Hematopoietic multipotent progenitor cell treated with erythropoietin and hydrocortisone succinate and interleukin-3 and kit ligand, for 17 days (in vitro differentiated cells): ENCODE results near the gene RBL2.
"Not testable (repeated sequence)": the region's sequence is repeated elsewhere in the genome, so short reads cannot be mapped to it uniquely, and the experiment has no call there.

Source experiments
- DNase-seq: peaks from one replicate; pipeline ENCODE4 v3.0.0-alpha.2; 2015; ENCODE audit warnings: low spot score

RBL2 gene, protein sequence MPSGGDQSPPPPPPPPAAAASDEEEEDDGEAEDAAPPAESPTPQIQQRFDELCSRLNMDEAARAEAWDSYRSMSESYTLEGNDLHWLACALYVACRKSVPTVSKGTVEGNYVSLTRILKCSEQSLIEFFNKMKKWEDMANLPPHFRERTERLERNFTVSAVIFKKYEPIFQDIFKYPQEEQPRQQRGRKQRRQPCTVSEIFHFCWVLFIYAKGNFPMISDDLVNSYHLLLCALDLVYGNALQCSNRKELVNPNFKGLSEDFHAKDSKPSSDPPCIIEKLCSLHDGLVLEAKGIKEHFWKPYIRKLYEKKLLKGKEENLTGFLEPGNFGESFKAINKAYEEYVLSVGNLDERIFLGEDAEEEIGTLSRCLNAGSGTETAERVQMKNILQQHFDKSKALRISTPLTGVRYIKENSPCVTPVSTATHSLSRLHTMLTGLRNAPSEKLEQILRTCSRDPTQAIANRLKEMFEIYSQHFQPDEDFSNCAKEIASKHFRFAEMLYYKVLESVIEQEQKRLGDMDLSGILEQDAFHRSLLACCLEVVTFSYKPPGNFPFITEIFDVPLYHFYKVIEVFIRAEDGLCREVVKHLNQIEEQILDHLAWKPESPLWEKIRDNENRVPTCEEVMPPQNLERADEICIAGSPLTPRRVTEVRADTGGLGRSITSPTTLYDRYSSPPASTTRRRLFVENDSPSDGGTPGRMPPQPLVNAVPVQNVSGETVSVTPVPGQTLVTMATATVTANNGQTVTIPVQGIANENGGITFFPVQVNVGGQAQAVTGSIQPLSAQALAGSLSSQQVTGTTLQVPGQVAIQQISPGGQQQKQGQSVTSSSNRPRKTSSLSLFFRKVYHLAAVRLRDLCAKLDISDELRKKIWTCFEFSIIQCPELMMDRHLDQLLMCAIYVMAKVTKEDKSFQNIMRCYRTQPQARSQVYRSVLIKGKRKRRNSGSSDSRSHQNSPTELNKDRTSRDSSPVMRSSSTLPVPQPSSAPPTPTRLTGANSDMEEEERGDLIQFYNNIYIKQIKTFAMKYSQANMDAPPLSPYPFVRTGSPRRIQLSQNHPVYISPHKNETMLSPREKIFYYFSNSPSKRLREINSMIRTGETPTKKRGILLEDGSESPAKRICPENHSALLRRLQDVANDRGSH

DNA sequence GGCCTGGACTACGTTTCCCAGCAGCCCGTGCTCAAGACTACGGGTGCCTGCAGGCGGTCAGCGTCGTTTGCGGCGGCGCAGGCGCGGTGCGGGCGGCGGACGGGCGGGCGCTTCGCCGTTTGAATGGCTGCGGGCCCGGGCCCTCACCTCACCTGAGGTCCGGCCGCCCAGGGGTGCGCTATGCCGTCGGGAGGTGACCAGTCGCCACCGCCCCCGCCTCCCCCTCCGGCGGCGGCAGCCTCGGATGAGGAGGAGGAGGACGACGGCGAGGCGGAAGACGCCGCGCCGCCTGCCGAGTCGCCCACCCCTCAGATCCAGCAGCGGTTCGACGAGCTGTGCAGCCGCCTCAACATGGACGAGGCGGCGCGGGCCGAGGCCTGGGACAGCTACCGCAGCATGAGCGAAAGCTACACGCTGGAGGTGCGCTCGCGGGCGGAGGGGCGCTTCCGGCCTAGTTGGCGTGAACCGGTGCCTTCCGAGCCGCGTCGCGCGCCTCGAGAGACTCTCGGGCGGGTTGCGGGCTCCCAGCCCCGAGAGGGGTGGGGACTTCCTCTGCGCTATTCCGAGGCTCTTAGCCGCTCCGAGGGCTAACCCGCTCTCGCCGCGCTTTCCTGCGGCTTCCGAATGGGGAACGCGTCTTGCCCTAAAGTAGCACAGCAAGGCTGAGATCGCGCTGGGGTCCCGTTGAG lies at the start of gene RBL2:
RBL2 (plus strand) TSS at position 95 of the 689 bp plus-strand sequence; CDS start at position 181, 86 bp downstream.
- peak; percentile 86 for DNase-seq

DNA sequence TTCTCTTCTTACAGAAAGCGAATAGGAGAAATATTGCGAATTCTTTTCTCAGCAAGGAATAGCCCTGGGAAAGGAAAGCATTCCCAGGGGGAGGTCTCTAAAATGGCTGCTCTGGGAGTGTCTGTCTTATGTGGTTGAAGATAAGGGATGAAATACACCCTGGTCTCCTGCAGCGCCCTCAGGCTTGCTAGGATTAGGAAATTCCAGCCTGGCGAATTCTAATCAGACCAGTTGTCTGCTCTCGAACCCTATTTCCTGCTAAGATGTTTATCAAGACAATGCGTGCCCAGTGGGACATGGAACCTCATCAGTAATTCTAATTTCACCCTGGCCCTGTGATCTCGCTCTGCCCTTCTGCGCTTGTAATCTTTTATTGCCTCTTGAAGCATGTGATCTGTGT lies 49.7 kb upstream of the RBL2 start:
- not testable (repeated sequence) for DNase-seq

DNA sequence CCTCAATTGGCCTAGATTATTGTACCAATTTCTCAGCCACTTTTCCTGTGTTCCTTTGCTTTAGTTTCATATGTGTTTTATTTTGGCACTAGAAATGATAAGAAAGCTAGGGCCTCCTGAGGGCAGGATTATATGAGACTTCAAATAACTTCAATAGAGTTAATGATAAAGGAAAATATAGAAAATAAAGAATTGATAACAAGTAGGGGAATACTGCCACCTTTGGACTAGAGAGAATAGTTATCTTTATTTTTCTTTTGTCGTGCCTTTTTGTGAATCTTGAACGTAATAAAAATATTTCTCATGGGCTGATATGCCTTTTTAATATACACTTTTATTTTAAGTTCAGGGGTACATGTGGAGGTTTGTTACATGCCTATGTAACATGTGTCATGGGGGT lies 29.3 kb upstream of the RBL2 start:
- no peak for DNase-seq

DNA sequence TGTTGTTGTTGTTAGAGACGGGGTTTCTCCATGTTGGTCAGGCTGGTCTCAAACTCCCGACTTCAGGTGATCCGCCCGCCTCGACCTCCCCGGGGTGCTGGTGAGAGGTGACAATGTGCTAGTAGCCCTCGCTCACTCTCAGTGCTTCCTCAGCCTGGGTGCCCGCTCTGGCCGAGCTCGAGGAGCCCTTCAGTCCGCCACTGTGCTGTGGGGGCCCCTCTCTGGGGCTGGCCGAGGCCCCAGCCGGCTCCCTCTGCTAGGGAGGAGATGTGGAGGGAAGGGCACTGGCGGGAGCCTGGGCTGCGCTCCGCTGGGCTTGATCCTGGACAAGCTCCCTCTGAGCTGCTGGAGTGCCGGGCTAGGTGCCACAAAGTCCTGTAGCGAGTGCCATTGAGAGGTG lies 21.7 kb upstream of the RBL2 start:
- no peak for DNase-seq

DNA sequence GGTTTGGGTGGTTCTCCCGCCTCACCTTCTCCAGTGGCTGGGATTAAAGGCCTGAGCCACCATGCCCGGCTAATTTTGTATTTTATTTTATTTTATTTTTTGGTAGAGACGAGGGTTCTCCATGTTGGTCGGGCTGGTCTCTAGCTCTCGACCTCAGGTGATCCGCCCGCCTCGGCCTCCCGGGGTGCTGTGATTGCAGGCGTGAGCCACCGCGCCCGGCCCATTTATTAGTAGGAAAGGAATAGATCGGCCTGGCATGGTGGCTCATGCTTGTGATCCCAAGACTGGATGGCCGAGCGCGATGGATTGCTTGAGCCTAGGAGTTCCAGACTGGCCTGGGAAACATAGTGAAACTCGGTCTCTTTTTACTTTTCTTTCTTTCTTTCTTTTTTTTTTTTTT lies 20.4 kb upstream of the RBL2 start:
- no peak for DNase-seq

DNA sequence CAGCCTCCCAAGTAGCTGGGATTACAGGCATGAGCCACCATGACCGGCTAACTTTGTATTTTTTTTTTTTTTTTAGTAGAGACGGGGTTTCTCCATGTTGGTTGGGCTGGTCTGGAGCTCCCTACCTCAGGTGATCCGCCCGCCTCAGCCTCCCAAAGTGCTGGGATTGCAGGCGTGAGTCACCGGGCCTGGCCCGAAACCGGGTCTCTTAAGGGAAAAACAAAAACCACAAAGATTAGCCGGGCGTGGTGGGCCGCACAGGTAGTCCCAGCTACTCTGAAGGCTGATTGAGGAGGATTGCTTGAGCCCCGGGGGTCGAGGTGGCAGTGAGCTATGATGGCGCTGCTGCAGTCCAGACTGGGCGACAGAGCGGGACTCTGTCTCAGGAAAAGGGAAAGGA lies 19.9 kb upstream of the RBL2 start:
- DNase-seq = no peak

DNA sequence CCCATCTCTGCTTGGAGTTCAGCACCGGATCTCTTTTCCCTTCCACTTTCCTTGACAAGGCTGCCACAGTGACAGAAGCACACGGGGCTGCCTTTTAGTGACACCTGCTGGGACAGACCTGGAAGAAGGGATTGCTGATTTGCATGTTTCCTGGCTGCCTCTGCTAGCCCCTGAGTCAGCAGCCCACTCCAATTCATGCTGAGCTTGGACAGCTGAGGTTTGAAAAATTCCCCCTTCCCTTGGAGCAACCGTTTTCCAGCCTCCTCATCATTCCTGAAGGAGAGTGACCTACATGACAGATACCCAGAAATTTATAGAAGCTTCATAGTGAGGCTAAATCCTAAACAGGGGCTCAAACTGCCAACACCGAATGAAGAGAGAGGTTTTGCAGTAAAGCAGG lies 18.8 kb upstream of the RBL2 start:
- DNase-seq = no peak

DNA sequence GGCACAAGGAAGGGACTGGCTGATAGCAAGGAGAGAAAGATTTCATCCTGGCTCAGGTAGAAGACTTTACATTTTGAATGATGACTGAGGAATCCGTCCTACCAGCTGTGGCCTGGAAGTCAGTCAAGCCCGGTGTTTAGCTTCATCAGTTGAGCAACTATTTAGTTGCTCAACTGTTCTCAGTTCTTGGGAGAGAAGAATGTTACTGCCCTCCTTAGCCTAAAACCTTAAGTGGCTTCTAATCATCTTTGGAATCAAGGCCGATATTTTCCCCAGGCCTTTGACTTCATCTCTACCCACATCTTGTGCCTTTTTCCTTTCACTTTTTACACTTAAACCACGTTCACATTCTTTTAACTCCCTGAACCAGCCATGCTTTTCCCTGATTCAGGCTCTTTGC lies 17.3 kb upstream of the RBL2 start:
- no peak for DNase-seq

DNA sequence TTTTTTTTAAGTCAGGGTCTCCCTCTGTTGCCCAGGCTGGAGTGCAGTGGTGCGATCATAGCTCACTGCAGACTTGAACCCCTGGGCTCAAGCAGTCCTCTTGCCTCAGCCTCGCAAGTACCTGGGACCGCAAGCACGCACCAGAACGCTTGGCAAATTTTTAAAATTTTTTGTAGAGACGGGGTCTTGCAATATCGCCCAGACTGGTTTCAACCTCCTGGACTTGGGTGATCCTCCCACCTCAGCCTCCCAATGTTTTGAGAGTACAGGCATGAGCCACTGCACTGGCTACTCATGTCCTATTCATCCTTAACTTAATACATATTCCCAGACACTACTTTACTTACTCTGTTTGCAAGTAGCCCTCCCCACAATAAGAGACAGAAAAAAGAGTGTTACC lies 16.3 kb upstream of the RBL2 start:
- no peak for DNase-seq

DNA sequence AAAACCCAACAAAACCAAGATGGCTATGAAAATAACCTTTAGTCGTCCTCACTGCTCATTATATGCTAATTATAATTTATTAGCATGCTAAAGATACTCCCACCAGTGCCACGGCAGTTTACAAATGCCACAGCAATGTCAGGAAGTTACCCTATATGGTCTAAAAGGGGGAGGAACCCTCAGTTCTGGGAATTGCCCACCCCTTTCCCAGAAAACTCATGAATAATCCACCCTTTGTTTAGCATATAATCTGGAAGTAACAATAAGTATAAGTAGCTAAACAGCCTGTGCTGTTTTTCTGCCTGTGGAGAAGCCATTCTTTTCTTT lies 14.9 kb upstream of the RBL2 start:
- not testable (repeated sequence) for DNase-seq

DNA sequence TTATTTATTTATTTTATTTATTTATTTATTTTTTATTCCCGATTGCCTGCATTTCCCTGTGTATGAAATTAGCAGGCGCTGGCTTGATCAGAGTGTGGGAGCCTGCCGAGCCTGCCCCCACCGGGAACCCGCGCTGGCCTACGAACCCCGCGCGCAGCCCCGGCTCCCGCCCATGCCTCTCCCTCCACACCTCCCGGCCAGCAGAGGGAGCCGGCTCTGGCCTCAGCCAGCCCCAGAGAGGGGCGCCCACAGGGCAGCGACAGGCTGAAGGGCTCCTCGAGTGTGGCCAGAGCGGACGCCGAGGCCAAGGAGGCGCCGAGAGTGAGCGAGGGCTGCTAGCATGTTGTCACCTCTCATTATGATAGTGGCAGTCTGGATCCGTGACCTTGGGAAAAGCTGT lies 13.0 kb upstream of the RBL2 start:
- DNase-seq = no peak

DNA sequence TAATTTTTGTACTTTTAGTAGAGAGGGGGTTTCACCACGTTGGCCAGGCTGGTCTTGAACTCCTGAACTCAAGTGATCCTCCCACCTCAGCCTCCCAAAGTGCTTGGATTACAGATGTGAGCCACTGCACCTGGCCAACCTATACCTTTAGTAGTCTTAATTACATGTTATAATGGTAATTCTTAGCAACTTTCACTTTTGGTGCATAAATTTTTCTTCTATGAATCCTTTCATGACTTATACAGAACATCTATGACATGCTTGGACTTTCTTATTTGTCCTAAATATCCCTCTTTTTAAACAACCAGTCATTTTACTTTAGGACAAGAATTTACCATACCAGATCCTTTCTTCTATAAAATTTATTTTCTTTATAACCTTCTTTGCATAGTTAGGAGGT lies 10.3 kb upstream of the RBL2 start:
- not testable (repeated sequence) for DNase-seq

DNA sequence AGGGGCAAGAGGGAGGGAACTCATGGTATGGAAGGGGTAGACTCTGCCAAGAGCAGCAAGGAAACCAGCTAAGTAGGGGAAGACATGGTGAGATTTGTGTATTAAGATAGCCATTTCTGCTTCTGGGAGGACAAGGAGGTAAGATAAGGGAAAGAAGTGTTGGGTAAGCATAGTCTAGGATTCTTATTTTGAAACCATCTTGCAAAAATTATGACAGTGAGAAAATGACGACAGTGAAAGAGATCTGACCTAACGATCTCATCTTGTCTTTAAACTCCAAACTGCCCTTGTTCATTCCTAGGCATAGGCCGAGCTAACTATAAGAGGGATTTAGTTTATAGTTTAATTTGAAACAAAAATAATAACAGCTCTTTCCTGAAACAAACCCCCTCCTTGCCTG lies 5.6 kb upstream of the RBL2 start:
- DNase-seq = no peak

DNA sequence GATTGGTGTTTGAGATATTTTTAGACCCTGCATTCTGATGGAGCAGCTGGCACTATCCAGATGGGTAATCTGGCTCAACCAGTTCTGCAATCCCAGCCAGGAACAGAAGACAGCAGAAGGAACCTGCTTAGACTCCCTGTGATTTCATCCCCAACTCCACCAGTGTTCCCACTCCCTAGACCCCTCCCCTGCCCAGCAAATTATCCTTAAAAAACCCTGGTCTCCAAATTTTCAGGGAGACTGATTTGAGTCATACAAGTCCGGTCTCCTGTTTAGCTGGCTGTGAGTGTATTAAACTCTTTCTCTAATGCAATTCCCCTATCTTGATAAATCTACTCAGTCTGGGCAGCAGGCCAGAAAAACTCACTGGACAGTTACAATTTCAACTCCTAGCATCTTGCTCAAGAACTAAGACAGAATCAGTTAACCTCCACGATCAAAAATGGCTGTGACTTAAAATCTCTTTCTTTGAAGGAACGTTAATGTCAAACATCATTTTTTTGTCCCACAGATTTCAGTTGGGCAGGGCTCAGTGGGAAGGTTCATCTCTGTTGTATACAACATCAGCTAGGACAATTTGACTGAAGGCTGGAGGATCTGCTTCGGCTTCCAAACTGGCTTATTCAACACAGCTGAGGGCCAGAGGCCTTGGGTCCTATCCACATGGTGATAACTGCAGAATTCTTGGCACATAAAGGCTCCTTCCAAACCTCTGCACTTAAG lies 4.9 kb upstream of the RBL2 start:
- peak; percentile 37 for DNase-seq

DNA sequence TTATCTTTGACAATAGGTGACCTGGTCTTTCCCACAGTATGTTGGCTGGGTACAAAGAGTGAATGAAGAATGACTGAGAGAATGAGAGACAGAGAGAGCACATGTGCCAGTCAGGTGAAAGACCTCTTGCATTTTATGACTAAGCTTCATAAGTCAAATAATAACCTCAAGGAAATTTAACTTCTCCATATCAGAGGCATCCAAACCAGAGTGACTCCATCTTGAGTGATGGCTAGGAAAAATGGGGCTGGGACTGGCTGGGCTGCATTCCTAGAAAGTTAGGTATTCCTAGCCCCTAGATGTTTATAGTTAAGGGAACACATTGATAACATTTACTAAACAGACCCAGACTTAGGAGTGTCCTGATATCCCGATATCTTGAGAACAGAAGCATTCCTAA lies 3.9 kb upstream of the RBL2 start:
- DNase-seq = no peak

DNA sequence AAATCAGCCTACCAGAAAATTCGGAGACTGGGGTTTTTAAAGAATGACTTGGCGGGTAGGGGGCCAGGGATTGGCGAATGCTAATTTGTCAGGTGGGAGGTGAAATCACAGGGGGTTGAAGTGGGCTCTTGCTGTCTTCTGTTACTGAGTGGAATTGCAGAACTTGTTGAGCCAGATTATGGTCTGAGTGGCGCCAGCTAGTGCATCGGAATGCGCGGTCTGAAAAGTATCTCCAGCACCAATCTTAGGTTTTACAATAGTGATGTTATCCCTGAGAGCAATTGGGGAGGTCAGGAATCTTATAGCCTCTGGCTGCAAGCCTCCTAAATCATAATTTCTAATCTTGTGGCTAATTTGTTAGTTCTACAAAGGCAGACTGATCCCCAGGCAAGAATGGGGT lies 762 bp upstream of the RBL2 start:
- DNase-seq = no peak

DNA sequence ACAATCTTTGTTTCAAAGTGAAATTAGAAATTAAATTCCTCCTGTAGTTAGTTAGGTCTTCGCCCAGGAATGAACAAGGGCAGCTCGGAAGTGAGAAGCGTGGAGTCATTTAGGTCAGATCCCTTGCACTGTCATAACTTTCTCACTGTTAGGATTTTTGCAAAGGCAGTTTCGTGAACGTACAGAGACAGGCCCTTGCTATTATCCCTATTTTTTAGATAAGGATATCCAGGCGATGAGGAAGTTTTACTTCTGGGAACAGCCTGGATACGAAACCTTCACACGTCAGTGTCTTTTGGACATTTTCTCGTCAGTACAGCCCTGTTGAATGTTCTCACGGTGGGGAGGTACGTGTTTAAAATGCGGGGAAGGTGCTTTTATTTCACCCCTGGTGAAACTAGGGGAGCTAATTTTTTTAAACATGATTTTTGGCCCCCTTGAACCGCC lies 318 bp upstream of the RBL2 start:
- no peak for DNase-seq

DNA sequence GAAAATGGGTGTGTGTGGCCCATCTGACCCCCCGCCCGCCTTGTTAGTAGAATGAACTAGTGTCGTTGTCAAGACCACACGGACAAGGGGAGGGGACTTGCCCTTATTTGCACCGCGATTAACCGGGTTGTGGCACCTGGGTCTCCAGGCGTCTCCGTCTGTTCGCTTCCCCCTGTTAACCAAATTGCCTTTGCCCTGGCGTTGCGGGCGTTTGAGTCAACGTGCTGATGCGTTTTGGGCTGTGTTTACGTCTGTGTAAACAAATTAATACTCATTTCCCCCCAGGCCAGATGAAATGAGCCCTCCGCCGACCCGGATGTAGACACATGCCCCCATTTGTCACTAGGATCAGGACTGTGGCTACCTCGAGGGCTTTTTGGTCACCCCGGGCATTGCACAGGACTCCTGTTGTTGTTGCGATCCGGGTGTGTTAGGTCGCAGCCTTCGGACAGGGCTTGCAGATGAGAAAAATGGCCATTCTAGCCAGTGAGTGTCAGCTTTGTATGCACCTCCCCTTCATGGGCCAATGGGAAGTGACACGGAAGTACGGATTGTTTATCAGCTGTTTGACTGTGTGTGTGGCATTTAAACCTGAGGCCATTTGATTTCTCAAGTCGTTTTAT lies 906 bp downstream of the RBL2 start:
- peak; percentile 92 for DNase-seq

DNA sequence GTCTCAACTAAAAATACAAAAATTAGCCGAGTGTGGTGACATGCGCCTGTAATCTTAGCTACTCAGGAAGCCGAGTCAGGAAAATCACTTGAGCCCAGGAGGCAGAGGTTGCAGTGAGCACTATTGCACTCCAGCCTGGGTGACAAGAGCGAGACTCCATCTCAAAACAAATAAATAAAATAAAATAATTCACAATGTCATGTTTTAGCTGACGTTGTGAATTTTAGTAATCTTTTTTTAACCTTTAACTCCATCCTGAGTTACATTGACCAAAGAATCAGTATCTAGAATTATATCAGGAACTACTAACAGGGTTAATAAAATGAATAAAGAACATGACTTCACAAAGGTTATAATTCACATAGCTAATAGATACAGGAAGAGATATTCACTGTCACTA lies 5.9 kb downstream of the RBL2 start:
- DNase-seq = no peak

DNA sequence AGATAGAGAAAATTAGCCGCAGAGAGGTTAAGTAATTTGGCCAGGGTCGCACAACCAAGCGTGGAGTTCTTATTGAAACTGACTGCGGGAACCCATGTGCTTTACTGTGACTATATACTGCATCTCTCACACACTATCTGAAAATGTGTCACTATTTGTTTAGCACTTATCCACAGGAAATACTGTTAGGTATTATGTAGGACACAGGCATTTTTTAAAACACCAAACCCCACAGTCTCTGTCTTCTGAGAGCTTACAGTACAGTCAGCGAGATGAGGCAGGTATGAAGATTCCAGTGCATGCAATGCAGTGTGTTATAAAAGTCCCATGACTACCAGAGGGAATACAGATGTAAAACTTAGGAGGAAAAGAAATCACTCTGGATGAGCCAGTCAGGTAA lies 11.3 kb downstream of the RBL2 start:
- DNase-seq = no peak

DNA sequence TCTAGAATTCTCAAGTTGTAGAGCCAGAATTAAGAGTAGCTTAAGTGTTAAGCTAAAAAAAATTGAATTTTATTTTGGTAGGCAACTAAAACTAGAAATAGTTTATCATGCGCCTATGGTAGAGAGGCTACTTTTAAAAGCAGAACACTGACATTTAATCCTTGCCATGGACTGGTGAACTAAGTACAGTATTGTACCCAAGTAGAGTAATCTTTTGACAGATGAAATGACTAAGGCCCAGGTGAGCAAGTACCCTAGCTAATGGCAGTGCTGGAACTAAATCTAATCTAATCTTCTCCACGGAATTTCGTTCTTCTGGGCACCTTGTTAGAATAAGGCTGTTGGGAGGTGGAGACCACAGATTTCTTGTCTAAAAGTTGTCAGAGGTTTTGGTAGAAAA lies 11.8 kb downstream of the RBL2 start:
- no peak for DNase-seq
